ENCODE results near the gene C1QTNF12. TPM values are rescaled to one million over a fixed set of nuclear protein-coding genes. Genes with fewer than 3 reads are reported as not detected.

The C1QTNF12 gene
- total RNA-seq, 4 donors from 2014 or later, result 4.3 to 23.5 (median 7.1) TPM

- H3K27me3 ChIP-seq, result peaks cover 25% of the 10 kb centered on the region
- H3K4me1 ChIP-seq, result peaks cover 34% of the 10 kb centered on the region
- no peak for DNase-seq (ENCODE audit: low spot score in 2 of 2)
- TF ChIP-seq CTCF (IDR thresholded peaks at IDR 0.05) (no peak), EP300 (IDR thresholded peaks at IDR 0.05) (no peak), POLR2AphosphoS5 (IDR thresholded peaks at IDR 0.05) (no peak), POLR2A (IDR thresholded peaks at IDR 0.05) (no peak)
- H3K4me3 ChIP-seq, result peak overlapping the region; percentile 58
- peak overlapping the region; percentile 10 for H3K27ac ChIP-seq
- 7% methylated on average over 20 of the region's 109 CpGs for WGBS
- H3K9me3 ChIP-seq, result no peaks in the 10 kb centered on the region
- no peaks in the 10 kb centered on the region for H3K36me3 ChIP-seq
Observed at GRCh38 chr1:1200876-1201810, 45.4 kb downstream of the C1QTNF12 start.

- H3K4me3 ChIP-seq, result peak overlapping the region; percentile 58
- H3K27me3 ChIP-seq, result peaks cover 19% of the 10 kb centered on the region
- TF ChIP-seq CTCF (IDR thresholded peaks at IDR 0.05) (no peak), EP300 (IDR thresholded peaks at IDR 0.05) (no peak), POLR2A (IDR thresholded peaks at IDR 0.05) (no peak), POLR2AphosphoS5 (IDR thresholded peaks at IDR 0.05) (no peak)
- H3K27ac ChIP-seq, result no peak overlapping the region
- no peaks in the 10 kb centered on the region for H3K36me3 ChIP-seq
- H3K4me1 ChIP-seq, result peaks cover 26% of the 10 kb centered on the region
- DNase-seq (ENCODE audit: low spot score in 2 of 2), result no peak
- no peaks in the 10 kb centered on the region for H3K9me3 ChIP-seq
- WGBS, result 83% methylated on average over 22 of the region's 31 CpGs
Observed at GRCh38 chr1:1199961-1200875, 46.3 kb downstream of the C1QTNF12 start.

GRCh38 chr1:1199141-1199960 lies 47.2 kb downstream of the C1QTNF12 start:
- no peak overlapping the region for H3K4me3 ChIP-seq
- TF ChIP-seq POLR2A (IDR thresholded peaks at IDR 0.05) (no peak), POLR2AphosphoS5 (IDR thresholded peaks at IDR 0.05) (no peak), EP300 (IDR thresholded peaks at IDR 0.05) (no peak), CTCF (IDR thresholded peaks at IDR 0.05) (no peak)
- no peak for DNase-seq (ENCODE audit: low spot score in 2 of 2)
- no peak overlapping the region for H3K27ac ChIP-seq
- peaks cover 26% of the 10 kb centered on the region for H3K4me1 ChIP-seq
- peaks cover 19% of the 10 kb centered on the region for H3K27me3 ChIP-seq
- WGBS, result 77% methylated on average over 5 of the region's 22 CpGs
- no peaks in the 10 kb centered on the region for H3K9me3 ChIP-seq
- no peaks in the 10 kb centered on the region for H3K36me3 ChIP-seq

GRCh38 chr1:1198423-1199140 lies 47.9 kb downstream of the C1QTNF12 start:
- WGBS, result no CpG with 5 or more reads among the region's 23 CpGs
- no peak overlapping the region for H3K4me3 ChIP-seq

More at GRCh38 chr1:1198423-1199140, 47.9 kb downstream of the C1QTNF12 start:
- Histone ChIP-seq H3K27ac (no peak overlapping the region), H3K4me1 (peaks cover 23% of the 10 kb centered on the region), H3K9me3 (peaks cover 2% of the 10 kb centered on the region), H3K36me3 (no peaks in the 10 kb centered on the region), H3K27me3 (peaks cover 17% of the 10 kb centered on the region)
- peak in 1 of 2 donors; percentile 45 for DNase-seq (ENCODE audit: low spot score in 2 of 2)
- TF ChIP-seq POLR2A (IDR thresholded peaks at IDR 0.05) (no peak), POLR2AphosphoS5 (IDR thresholded peaks at IDR 0.05) (no peak), EP300 (IDR thresholded peaks at IDR 0.05) (no peak), CTCF (IDR thresholded peaks at IDR 0.05) (no peak)

All from suprapubic skin (tissue), 4 donors.